Measurements from ENCODE around the gene HSPA12B.

- TF ChIP-seq, protein P1, sequence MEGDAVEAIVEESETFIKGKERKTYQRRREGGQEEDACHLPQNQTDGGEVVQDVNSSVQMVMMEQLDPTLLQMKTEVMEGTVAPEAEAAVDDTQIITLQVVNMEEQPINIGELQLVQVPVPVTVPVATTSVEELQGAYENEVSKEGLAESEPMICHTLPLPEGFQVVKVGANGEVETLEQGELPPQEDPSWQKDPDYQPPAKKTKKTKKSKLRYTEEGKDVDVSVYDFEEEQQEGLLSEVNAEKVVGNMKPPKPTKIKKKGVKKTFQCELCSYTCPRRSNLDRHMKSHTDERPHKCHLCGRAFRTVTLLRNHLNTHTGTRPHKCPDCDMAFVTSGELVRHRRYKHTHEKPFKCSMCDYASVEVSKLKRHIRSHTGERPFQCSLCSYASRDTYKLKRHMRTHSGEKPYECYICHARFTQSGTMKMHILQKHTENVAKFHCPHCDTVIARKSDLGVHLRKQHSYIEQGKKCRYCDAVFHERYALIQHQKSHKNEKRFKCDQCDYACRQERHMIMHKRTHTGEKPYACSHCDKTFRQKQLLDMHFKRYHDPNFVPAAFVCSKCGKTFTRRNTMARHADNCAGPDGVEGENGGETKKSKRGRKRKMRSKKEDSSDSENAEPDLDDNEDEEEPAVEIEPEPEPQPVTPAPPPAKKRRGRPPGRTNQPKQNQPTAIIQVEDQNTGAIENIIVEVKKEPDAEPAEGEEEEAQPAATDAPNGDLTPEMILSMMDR (IDR thresholded peaks at IDR 0.05) = no peak
- TF ChIP-seq RAD21 (IDR thresholded peaks at IDR 0.05; ENCODE audit: low read length) (no peak), RFX5 (IDR thresholded peaks at IDR 0.05; ENCODE audit: low read length) (no peak), SIN3A (IDR thresholded peaks at IDR 0.05; ENCODE audit: borderline replicate concordance, low read depth, low read length) (no peak), MXI1 (IDR thresholded peaks at IDR 0.05; ENCODE audit: low read depth, low read length) (no peak), POLR2AphosphoS5 (IDR thresholded peaks at IDR 0.05; ENCODE audit: low read depth, low read length) (no peak), MEF2A (IDR thresholded peaks at IDR 0.05; ENCODE audit: borderline replicate concordance, low read depth) (no peak), EP300 (IDR thresholded peaks at IDR 0.05; ENCODE audit: borderline replicate concordance in 1 of 2, low read depth in 1 of 2, low read length in 1 of 2) (no peak), REST (IDR thresholded peaks at IDR 0.05; ENCODE audit: low read depth, low read length) (no peak)
- TF ChIP-seq, protein P2, sequence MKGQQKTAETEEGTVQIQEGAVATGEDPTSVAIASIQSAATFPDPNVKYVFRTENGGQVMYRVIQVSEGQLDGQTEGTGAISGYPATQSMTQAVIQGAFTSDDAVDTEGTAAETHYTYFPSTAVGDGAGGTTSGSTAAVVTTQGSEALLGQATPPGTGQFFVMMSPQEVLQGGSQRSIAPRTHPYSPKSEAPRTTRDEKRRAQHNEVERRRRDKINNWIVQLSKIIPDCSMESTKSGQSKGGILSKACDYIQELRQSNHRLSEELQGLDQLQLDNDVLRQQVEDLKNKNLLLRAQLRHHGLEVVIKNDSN (IDR thresholded peaks at IDR 0.05; ENCODE audit: borderline replicate concordance, low read depth) = no peak
Measured at GRCh38 chr20:3720626-3721025, 11.9 kb upstream of the HSPA12B start.
